HCT116 (cell line): ENCODE measurements around the gene GTF3C1. TPM values are rescaled to one million over a fixed set of nuclear protein-coding genes. Genes with fewer than 3 reads are reported as not detected.

ENCODE experiments used
- ATAC-seq: fragments of 200-7000 bp; cut with Tn5 transposase; 2 replicates; pipeline ENCODE4 v1.9.1; 2020; ENCODE audit warnings: mild to moderate bottlenecking, moderate library complexity
- BruUV-seq: library from RNA; stranded (reverse); fragments of 400-500 nt; replicated peaks from 2 replicates; lab custom pipeline; 2021; lab: Mats Ljungman, UMichigan
- CTCF ChIA-PET: fragments of 300-600 bp; sonication (Branson Sonifier 250); formaldehyde crosslinking; loops from one replicate; lab custom pipeline; 2021; ENCODE audit warnings: antibody characterized with exemption; lab: Charles Lee
- POLR2A ChIA-PET: fragments of 300-600, 350-600 bp; sonication (Branson Sonifier 250); formaldehyde crosslinking; loops from one replicate; lab custom pipeline; 2021; ENCODE audit warnings: antibody characterized with exemption; lab: Charles Lee
- RAD21 ChIA-PET, 2 experiments: fragments of 300-600 bp; sonication (Branson Sonifier 250); formaldehyde crosslinking; loops; one replicate each; lab custom pipeline; 2023; ENCODE audit warnings: low total read pairs in 2 of 2; ENCODE audit not compliant: uncharacterized antibody in 2 of 2, unreplicated experiment in 2 of 2, low non-redundant PET in 1 of 2; lab: Charles Lee
- DNase-seq: peaks from one replicate; pipeline ENCODE4 v3.0.0-alpha.2; 2010; ENCODE audit warnings: low read depth, low spot score
- H2AFZ ChIP-seq: fragments of 200-600 bp; shearing (Covaris generic), sonication (generic); 2 replicates; pipeline ENCODE4 v1.6.1; 2017; ENCODE audit warnings: low read depth, mixed run types, mixed read lengths, antibody characterized with exemption, low read length; ENCODE audit not compliant: poor library complexity, severe bottlenecking
- H3K27ac ChIP-seq: 2 replicates; pipeline ENCODE4 v1.5.1; 2012; ENCODE audit warnings: low read depth, low read length
- H3K27me3 ChIP-seq: fragments of 200-600 bp; sonication (generic); 2 replicates; pipeline ENCODE4 v1.6.1; 2016; ENCODE audit warnings: mixed run types, low read length, mixed read lengths; ENCODE audit not compliant: insufficient read depth
- H3K36me3 ChIP-seq, 2 experiments: fragments of 200-500 bp in 1 of 2; fragments of 200-600 bp in 1 of 2; sonication (Bioruptor generic) in 1 of 2; sonication (generic) in 1 of 2; 2 replicates each; pipeline versions ENCODE4 v1.5.1 to v1.6.1; 2014 to 2016; ENCODE audit warnings: low read length in 2 of 2, inconsistent platforms in 1 of 2, mixed read lengths in 1 of 2, mixed run types in 1 of 2; ENCODE audit not compliant: insufficient read depth in 2 of 2, control insufficient read depth in 1 of 2
- H3K4me1 ChIP-seq, 2 experiments: fragments of 200-600 bp in 1 of 2; sonication (generic) in 1 of 2; 2 replicates each; pipeline versions ENCODE4 v1.5.1 to v1.6.1; 2012 to 2017; ENCODE audit warnings: low read length in 2 of 2, inconsistent platforms in 1 of 2, mild to moderate bottlenecking in 1 of 2, mixed read lengths in 1 of 2, mixed run types in 1 of 2, moderate library complexity in 1 of 2; ENCODE audit not compliant: insufficient read depth in 2 of 2, control insufficient read depth in 1 of 2
- H3K4me2 ChIP-seq: fragments of 200-600 bp; sonication (generic); 2 replicates; pipeline ENCODE4 v1.6.1; 2017; ENCODE audit warnings: mixed run types, low read length, mixed read lengths
- H3K4me3 ChIP-seq, 2 experiments: fragments of 200-600 bp in 1 of 2; sonication (generic) in 1 of 2; replicated peaks in 1 of 2; 2 replicates each; pipeline ENCODE4 v1.5.1; 2011 to 2016; ENCODE audit warnings: low read length in 2 of 2, control low read depth in 1 of 2, low read depth in 1 of 2, mild to moderate bottlenecking in 1 of 2, mixed read lengths in 1 of 2, mixed run types in 1 of 2
- H3K79me2 ChIP-seq: fragments of 200-600 bp; sonication (generic); 2 replicates; pipeline ENCODE4 v1.6.1; 2017; ENCODE audit warnings: mild to moderate bottlenecking, mixed run types, low read length, moderate library complexity, mixed read lengths; ENCODE audit not compliant: insufficient read depth
- H3K9ac ChIP-seq: fragments of 200-600 bp; sonication (generic); 2 replicates; pipeline ENCODE4 v1.6.1; 2016; ENCODE audit warnings: low read length, mixed read lengths
- H3K9me2 ChIP-seq: fragments of 200-600 bp; sonication (generic), shearing (Covaris generic); 2 replicates; pipeline ENCODE4 v1.6.1; 2017; ENCODE audit warnings: mixed run types, mild to moderate bottlenecking, moderate library complexity; ENCODE audit not compliant: insufficient read depth
- H3K9me3 ChIP-seq, 2 experiments: fragments of 200-500 bp in 1 of 2; fragments of 200-600 bp in 1 of 2; sonication (Bioruptor generic) in 1 of 2; sonication (generic) in 1 of 2; 2 replicates each; pipeline ENCODE4 v1.6.1; 2014 to 2017; ENCODE audit warnings: low read length in 2 of 2, mixed read lengths in 2 of 2, inconsistent platforms in 1 of 2, low read depth in 1 of 2, mild to moderate bottlenecking in 1 of 2, mixed run types in 1 of 2, moderate library complexity in 1 of 2; ENCODE audit not compliant: control insufficient read depth in 1 of 2, insufficient read depth in 1 of 2
- H4K20me1 ChIP-seq: fragments of 200-600 bp; sonication (generic), shearing (Covaris generic); 2 replicates; pipeline ENCODE4 v1.6.1; 2017; ENCODE audit warnings: mixed run types, mild to moderate bottlenecking, moderate library complexity; ENCODE audit not compliant: insufficient read depth
- ATF3 ChIP-seq: IDR thresholded peaks from 2 replicates; pipeline ENCODE4 v1.6.1; 2012
- CEBPB ChIP-seq: IDR thresholded peaks from 2 replicates; pipeline ENCODE4 v1.6.1; 2012; ENCODE audit warnings: low read depth
- EGR1 ChIP-seq: IDR thresholded peaks from 2 replicates; pipeline ENCODE4 v1.6.1; 2012; ENCODE audit warnings: low read depth
- ELF1 ChIP-seq: IDR thresholded peaks from 2 replicates; pipeline ENCODE4 v1.6.1; 2012; ENCODE audit warnings: low read depth, borderline replicate concordance
- EZH2 ChIP-seq: fragments of 200-600 bp; sonication (generic); IDR thresholded peaks from 2 replicates; pipeline ENCODE4 v1.6.1; 2017; ENCODE audit warnings: antibody characterized with exemption, mixed run types
- EZH2phosphoT487 ChIP-seq: fragments of 200-600 bp; IDR thresholded peaks from 2 replicates; pipeline ENCODE4 v1.6.1; 2018; ENCODE audit warnings: antibody characterized with exemption, borderline replicate concordance
- POLR2A ChIP-seq: IDR thresholded peaks from 2 replicates; pipeline ENCODE4 v1.7.0; 2011; ENCODE audit warnings: borderline replicate concordance; ENCODE audit not compliant: insufficient read depth, insufficient read length; ENCODE audit errors: extremely low read depth
- REST ChIP-seq: IDR thresholded peaks from 2 replicates; pipeline ENCODE4 v1.6.1; 2012; ENCODE audit warnings: low read depth
- SIN3A ChIP-seq: IDR thresholded peaks from 2 replicates; pipeline ENCODE4 v1.6.1; 2012; ENCODE audit warnings: low read depth
- ZBTB33 ChIP-seq: IDR thresholded peaks from 2 replicates; pipeline ENCODE4 v1.6.1; 2011; ENCODE audit warnings: mild to moderate bottlenecking, low read length, moderate library complexity; ENCODE audit not compliant: insufficient replicate concordance; ENCODE audit errors: extremely low read depth
- ZFX ChIP-seq: fragments of 450-650 bp; IDR thresholded peaks from 2 replicates; pipeline ENCODE4 v1.6.1; 2017
- intact Hi-C: fragments of 100-400 bp; cut with micrococcal nuclease; formaldehyde crosslinking; loops from 2 replicates; pipeline ENCODE4 v1.10.0; 2022
- total RNA-seq: library from RNA; stranded (reverse); gene quantifications from one replicate; pipeline ENCODE4 v1.2.1, GENCODE V29; 2021; ENCODE audit not compliant: unreplicated experiment

Gene GTF3C1
- total RNA-seq, 1 experiment from 2014 or later = 97.5 TPM

- ChIA-PET POLR2A (no interaction called here), RAD21 (no interaction called here), CTCF (no interaction called here)
- no peaks in the 10 kb centered on the region for H4K20me1 ChIP-seq
- no TSS peak for BruUV-seq
- H3K4me2 ChIP-seq = no peak overlapping the region
- ATAC-seq = no peak
- H2AFZ ChIP-seq = no peak overlapping the region
- no peaks in the 10 kb centered on the region for H3K79me2 ChIP-seq
- H3K27ac ChIP-seq = no peak overlapping the region
- H3K9ac ChIP-seq = no peak overlapping the region
- no peak for DNase-seq
- no peak overlapping the region for H3K4me3 ChIP-seq
- no peak for TF ChIP-seq CEBPB
- H3K36me3 ChIP-seq = peaks cover 61 to 62% of the 10 kb centered on the region in 2 experiments
- intact Hi-C loops = no loop called here
- H3K9me3 ChIP-seq = no peaks in the 10 kb centered on the region
- H3K27me3 ChIP-seq = no peaks in the 10 kb centered on the region
- H3K9me2 ChIP-seq = no peaks in the 10 kb centered on the region
- peaks cover 0 to 3% of the 10 kb centered on the region in 2 experiments; a peak in 1 of 4 replicates for H3K4me1 ChIP-seq
These were observed 69.0 kb downstream of the GTF3C1 start for GRCh38 chr16:27480761-27481160.

GRCh38 chr16:27476240-27476639, 73.5 kb downstream of the GTF3C1 start:
- CTCF ChIA-PET = no interaction called here
- H3K9me3 ChIP-seq = no peaks in the 10 kb centered on the region
- POLR2A ChIA-PET = no interaction called here
- no TSS peak for BruUV-seq
- H3K9me2 ChIP-seq = no peaks in the 10 kb centered on the region
- H3K4me1 ChIP-seq = peaks cover 0 to 6% of the 10 kb centered on the region in 2 experiments; a peak in 1 of 4 replicates
- DNase-seq (no peak), ATAC-seq (no peak)
- H2AFZ ChIP-seq = no peak overlapping the region
- no peak overlapping the region for H3K27ac ChIP-seq
- H3K4me3 ChIP-seq = no peak overlapping the region
- peaks cover 50 to 54% of the 10 kb centered on the region in 2 experiments for H3K36me3 ChIP-seq
- H3K9ac ChIP-seq = no peak overlapping the region
- RAD21 ChIA-PET = no interaction called here
- H4K20me1 ChIP-seq = no peaks in the 10 kb centered on the region
- H3K27me3 ChIP-seq = no peaks in the 10 kb centered on the region
- H3K79me2 ChIP-seq = no peaks in the 10 kb centered on the region
- H3K4me2 ChIP-seq = no peak overlapping the region
- intact Hi-C loops = no loop called here
- TF ChIP-seq ZBTB33 (no peak), EZH2phosphoT487 (no peak), ZFX (no peak), POLR2A (no peak), ATF3 (no peak), ELF1 (no peak), SIN3A (no peak), REST (no peak), EGR1 (no peak), EZH2 (no peak)
